GM23248 (cell line): ENCODE data around the gene ALDH3A1. TPM values are rescaled to one million over a fixed set of nuclear protein-coding genes. Genes with fewer than 3 reads are reported as not detected.

Experiments used
- DNase-seq: peaks from one replicate; pipeline ENCODE4 v3.0.0-alpha.2; 2015
- H2AFZ ChIP-seq: fragments of 200-600 bp; sonication (generic); 2 replicates; pipeline ENCODE4 v1.6.1; 2016; ENCODE audit warnings: antibody characterized with exemption
- H3F3A ChIP-seq: fragments of 200-600 bp; sonication (generic); 2 replicates; pipeline ENCODE4 v1.6.1; 2016; ENCODE audit warnings: mild to moderate bottlenecking, antibody characterized with exemption, mixed run types; ENCODE audit not compliant: insufficient read depth
- H3K27ac ChIP-seq: fragments of 200-600 bp; sonication (generic); 2 replicates; pipeline ENCODE4 v1.5.1; 2016; ENCODE audit warnings: mild to moderate bottlenecking
- H3K27me3 ChIP-seq: fragments of 200-600 bp; sonication (generic); replicated peaks from 2 replicates; pipeline ENCODE4 v1.6.1; 2016; ENCODE audit warnings: mild to moderate bottlenecking; ENCODE audit not compliant: insufficient read depth
- H3K36me3 ChIP-seq: fragments of 200-600 bp; sonication (generic); 2 replicates; pipeline ENCODE4 v1.6.1; 2016; ENCODE audit warnings: low read depth, mild to moderate bottlenecking
- H3K4me1 ChIP-seq: fragments of 200-600 bp; sonication (generic); 2 replicates; pipeline ENCODE4 v1.6.1; 2016; ENCODE audit warnings: mild to moderate bottlenecking; ENCODE audit not compliant: insufficient read depth
- H3K4me2 ChIP-seq: fragments of 200-600 bp; sonication (generic); one replicate; pipeline ENCODE4 v1.6.1; 2016; ENCODE audit warnings: mild to moderate bottlenecking; ENCODE audit not compliant: unreplicated experiment
- H3K4me3 ChIP-seq: fragments of 200-600 bp; sonication (generic); 2 replicates; pipeline ENCODE4 v1.5.1; 2016; ENCODE audit warnings: mild to moderate bottlenecking
- H3K79me2 ChIP-seq: fragments of 200-600 bp; sonication (generic); 2 replicates; pipeline ENCODE4 v1.6.1; 2016; ENCODE audit warnings: mild to moderate bottlenecking; ENCODE audit not compliant: insufficient read depth
- H3K9ac ChIP-seq: fragments of 200-600 bp; sonication (generic); 2 replicates; pipeline ENCODE4 v1.6.1; 2016; ENCODE audit warnings: mild to moderate bottlenecking
- H3K9me2 ChIP-seq: fragments of 200-600 bp; sonication (generic); 2 replicates; pipeline ENCODE4 v1.6.1; 2016; ENCODE audit warnings: mixed run types, mild to moderate bottlenecking, moderate library complexity; ENCODE audit not compliant: insufficient read depth
- H3K9me3 ChIP-seq: fragments of 200-600 bp; sonication (generic); one replicate; pipeline ENCODE4 v1.6.1; 2017; ENCODE audit warnings: low read depth
- H4K20me1 ChIP-seq: fragments of 200-600 bp; sonication (generic); 2 replicates; pipeline ENCODE4 v1.6.0; 2016; ENCODE audit not compliant: insufficient read depth
- EZH2 ChIP-seq: fragments of 200-600 bp; sonication (generic); IDR thresholded peaks from 2 replicates; pipeline ENCODE4 v1.6.1; 2018; ENCODE audit warnings: antibody characterized with exemption, mild to moderate bottlenecking; ENCODE audit not compliant: insufficient read depth, poor library complexity, severe bottlenecking
- EZH2phosphoT487 ChIP-seq: fragments of 200-600 bp; sonication (generic); IDR thresholded peaks from 2 replicates; pipeline ENCODE4 v1.6.1; 2018; ENCODE audit warnings: antibody characterized with exemption, moderate library complexity, mild to moderate bottlenecking, low read depth; ENCODE audit not compliant: insufficient read depth
- WGBS, 2 experiments: methylation state at CpG; one replicate each; pipeline ENCODE4 v1.1.6; 2015 to 2017; ENCODE audit warnings: low lambda C conversion rate in 2 of 2, low coverage in 1 of 2; ENCODE audit errors: missing lambda C conversion rate in 2 of 2; 5-methylcytosine and 5-hydroxymethylcytosine counted together
- in situ Hi-C: fragments of 300-500 bp; cut with MboI; formaldehyde crosslinking; loops from 2 replicates; pipeline ENCODE4 v1.15.0; 2020
- polyA plus RNA-seq: library from polyadenylated mRNA; unstranded; fragments of >200 nt; fragmentation: Nextera tagmentation; extraction: Ambion mirVana; gene quantifications from 2 replicates; pipeline ENCODE4 v1.2.1, GENCODE V29; 2016
- total RNA-seq: library from RNA; depleted of rRNA; stranded (reverse); fragments of >200 nt; shearing (Covaris generic); gene quantifications from 2 replicates; pipeline ENCODE4 v1.2.3, GENCODE V29; 2014

Gene ALDH3A1
- total and polyA plus RNA-seq, 2 experiments from 2014 or later, result 0.55 to 1.2 TPM

DNA sequence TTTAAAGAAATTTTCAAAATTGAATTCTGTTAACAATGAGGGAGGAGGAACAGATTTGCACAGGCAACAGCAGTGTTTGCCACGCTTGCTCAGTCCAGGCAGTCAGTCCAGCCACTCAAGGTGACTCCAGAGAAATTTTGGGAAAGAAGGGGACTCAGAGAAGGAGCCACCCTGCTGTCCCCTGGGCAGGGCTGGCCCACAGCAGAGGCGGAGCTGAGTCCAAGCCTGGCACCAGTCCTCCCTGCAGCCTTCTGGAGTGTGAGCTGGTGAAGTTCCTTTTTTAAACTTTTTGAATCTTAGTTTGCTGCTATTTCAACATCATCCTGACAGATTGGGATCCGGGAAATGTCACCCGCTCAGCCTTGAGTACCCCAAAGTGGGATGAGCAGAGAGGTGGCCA is 17.3 kb downstream of the ALDH3A1 start:
- Histone ChIP-seq H3K4me3 (no peak overlapping the region), H3K79me2 (no peaks in the 10 kb centered on the region), H3K4me1 (peaks cover 14% of the 10 kb centered on the region), H3K4me2 (no peak overlapping the region), H3K27me3 (peaks cover 4% of the 10 kb centered on the region), H3K9ac (no peak overlapping the region), H3K9me3 (no peaks in the 10 kb centered on the region), H2AFZ (no peak overlapping the region), H3K36me3 (no peaks in the 10 kb centered on the region), H3K27ac (no peak overlapping the region), H3K9me2 (no peaks in the 10 kb centered on the region), H3F3A (peaks cover 13% of the 10 kb centered on the region; the same call in 1 of the 2 replicates), H4K20me1 (no peaks in the 10 kb centered on the region)
- 13 to 21% methylated on average over 4 of the region's 4 CpGs for WGBS, 2 experiments
- no peak for DNase-seq
- no peak for TF ChIP-seq EZH2
- TF ChIP-seq EZH2phosphoT487, result no peak
- in situ Hi-C loops, result no loop called here

DNA sequence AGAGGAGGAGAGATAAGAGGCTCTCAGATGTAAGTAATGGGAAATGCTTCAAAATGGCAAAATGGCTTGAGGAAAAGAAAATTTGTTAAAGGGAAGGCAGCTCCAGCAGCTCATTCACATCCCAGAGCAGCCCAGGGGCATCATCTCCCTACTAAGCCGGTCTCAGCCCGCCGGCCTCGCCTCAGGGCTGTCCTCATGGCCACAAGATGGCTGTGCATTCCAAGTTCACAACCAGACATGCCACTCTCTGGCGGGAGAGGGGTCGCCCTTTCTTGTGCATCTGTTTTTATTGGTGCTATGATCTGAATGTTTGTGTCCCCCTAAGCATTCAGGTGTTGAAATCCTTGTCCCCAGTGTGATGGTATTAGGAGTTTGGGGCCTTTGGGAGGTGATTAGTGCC is 18.2 kb downstream of the ALDH3A1 start:
- Histone ChIP-seq H2AFZ (no peak overlapping the region), H4K20me1 (no peaks in the 10 kb centered on the region), H3K9me2 (no peaks in the 10 kb centered on the region), H3K4me3 (no peak overlapping the region), H3K4me2 (no peak overlapping the region), H3K79me2 (no peaks in the 10 kb centered on the region), H3K9ac (no peak overlapping the region), H3K9me3 (no peaks in the 10 kb centered on the region), H3F3A (peaks cover 16% of the 10 kb centered on the region; the same call in 1 of the 2 replicates), H3K4me1 (peaks cover 14% of the 10 kb centered on the region), H3K27ac (no peak overlapping the region), H3K36me3 (no peaks in the 10 kb centered on the region), H3K27me3 (peaks cover 4% of the 10 kb centered on the region)
- in situ Hi-C loops, result no loop called here
- TF ChIP-seq EZH2phosphoT487, result no peak
- no peak for TF ChIP-seq EZH2
- 89 to 94% methylated on average over 6 of the region's 6 CpGs for WGBS, 2 experiments
- no peak for DNase-seq

DNA sequence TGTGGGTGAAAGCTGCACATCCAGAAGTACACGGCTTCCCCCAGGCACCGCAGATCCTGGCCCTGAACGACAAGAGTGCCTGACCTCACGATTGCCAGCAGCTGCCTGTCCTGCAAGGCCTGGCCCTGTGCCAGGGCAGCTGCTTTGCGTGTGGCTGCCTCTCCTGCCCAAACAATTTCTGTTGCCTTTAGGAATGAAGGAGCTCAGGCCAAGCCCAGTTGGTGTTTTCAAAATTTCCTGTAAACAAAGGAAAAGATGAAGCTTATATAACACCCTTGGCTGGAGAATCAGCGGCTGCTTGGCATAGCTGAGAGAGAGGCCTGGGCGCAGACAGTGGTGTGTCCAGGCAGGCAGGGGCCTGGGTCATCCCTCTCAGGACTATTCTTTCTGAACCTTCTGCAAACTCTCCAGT is 20.0 kb downstream of the ALDH3A1 start:
- in situ Hi-C loops, result no loop called here
- Histone ChIP-seq H3F3A (peaks cover 16% of the 10 kb centered on the region; the same call in 1 of the 2 replicates), H4K20me1 (no peaks in the 10 kb centered on the region), H3K36me3 (no peaks in the 10 kb centered on the region), H3K9me2 (no peaks in the 10 kb centered on the region), H3K4me2 (no peak overlapping the region), H2AFZ (0 out of 2 replicates have a peak overlapping the region, but pooled peaks have one; percentile 4), H3K27me3 (no peaks in the 10 kb centered on the region; the same call in 1 of the 2 replicates), H3K9ac (peak overlapping the region; percentile 55), H3K4me1 (peaks cover 17% of the 10 kb centered on the region), H3K9me3 (no peaks in the 10 kb centered on the region), H3K27ac (peak overlapping the region; percentile 77), H3K4me3 (no peak overlapping the region), H3K79me2 (no peaks in the 10 kb centered on the region)
- TF ChIP-seq EZH2 (no peak), EZH2phosphoT487 (no peak)
- 8 to 19% methylated on average over 7 of the region's 7 CpGs for WGBS, 2 experiments
- peak; percentile 83 for DNase-seq

GRCh38 chr17:19727501-19728078 is 20.5 kb downstream of the ALDH3A1 start:
- no peak overlapping the region for H3K4me3 ChIP-seq
- 0 out of 2 replicates have a peak overlapping the region, but pooled peaks have one; percentile 4 for H2AFZ ChIP-seq
- H3K9me3 ChIP-seq, result no peaks in the 10 kb centered on the region
- no peaks in the 10 kb centered on the region; the same call in 1 of the 2 replicates for H3K27me3 ChIP-seq
- H3K36me3 ChIP-seq, result no peaks in the 10 kb centered on the region
- in situ Hi-C loops, result no loop called here
- peak overlapping the region; percentile 55 for H3K9ac ChIP-seq
- no peaks in the 10 kb centered on the region for H4K20me1 ChIP-seq
- peak overlapping the region; percentile 77 for H3K27ac ChIP-seq
- peaks cover 16% of the 10 kb centered on the region; the same call in 1 of the 2 replicates for H3F3A ChIP-seq
- peaks cover 17% of the 10 kb centered on the region for H3K4me1 ChIP-seq
- no peaks in the 10 kb centered on the region for H3K9me2 ChIP-seq
- WGBS, 2 experiments, result 13 to 37% methylated on average over 4 of the region's 4 CpGs
- TF ChIP-seq EZH2, result no peak
- no peak for TF ChIP-seq EZH2phosphoT487
- peak; percentile 89 for DNase-seq
- no peak overlapping the region for H3K4me2 ChIP-seq
- H3K79me2 ChIP-seq, result no peaks in the 10 kb centered on the region
